ENCODE data around the gene CCNK.

The CCNK gene

DNA sequence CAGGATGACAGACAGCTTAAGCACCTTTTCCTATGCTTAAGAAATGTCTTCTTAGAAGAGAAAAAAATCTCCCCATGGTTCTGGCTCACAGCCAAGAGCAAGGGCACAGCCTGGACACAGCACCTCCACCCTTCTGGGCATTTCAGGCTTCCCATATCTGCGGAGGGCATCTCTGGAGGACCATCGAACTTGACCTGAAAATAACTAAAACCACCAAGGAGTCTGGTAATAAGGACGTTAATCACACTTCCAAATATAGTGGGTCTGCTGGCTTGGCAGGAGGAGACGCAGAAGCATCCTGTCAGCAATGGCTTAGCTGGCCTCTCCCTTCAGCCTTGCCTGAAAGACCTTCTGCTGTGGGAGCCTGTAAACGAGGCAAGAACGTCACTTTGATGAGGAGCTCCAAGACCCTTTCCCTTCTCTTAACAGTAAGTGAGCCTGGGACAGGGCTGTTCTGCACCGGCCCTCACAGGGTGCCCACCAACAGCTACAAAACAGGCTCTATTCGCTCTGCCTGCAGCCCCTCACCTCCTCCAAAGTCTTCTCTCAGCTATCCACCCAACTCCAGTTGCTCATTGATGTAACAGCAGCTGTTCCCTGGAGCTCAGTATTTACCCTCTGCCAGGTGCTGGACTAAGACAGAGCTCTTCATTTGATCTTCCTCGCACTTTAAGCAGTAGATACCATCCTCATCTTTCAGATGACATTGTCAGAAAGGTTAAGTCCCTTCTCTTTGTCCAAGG is 13.7 kb upstream of the CCNK start:
- no peak for DNase-seq (ENCODE audit: low read depth)

DNA sequence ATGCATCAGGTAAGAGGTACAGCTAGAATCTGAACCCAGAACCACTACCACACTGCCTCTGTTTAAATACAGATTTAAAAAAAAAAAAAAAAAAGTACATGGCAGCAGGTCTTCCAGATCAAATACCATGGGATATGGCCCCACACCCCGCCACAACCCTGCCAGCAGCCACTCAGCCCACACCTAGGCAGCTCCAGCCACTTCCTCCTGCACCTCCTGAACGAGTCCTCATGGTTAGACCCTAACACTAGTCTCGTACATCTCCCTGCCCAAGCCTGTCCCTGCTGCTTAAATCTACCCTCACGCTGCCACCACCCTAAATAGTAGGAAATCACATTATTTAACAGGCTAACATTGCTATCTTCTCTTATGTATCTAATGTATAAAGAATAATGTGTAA is 13.1 kb upstream of the CCNK start:
- no peak for DNase-seq (ENCODE audit: low read depth)

DNA sequence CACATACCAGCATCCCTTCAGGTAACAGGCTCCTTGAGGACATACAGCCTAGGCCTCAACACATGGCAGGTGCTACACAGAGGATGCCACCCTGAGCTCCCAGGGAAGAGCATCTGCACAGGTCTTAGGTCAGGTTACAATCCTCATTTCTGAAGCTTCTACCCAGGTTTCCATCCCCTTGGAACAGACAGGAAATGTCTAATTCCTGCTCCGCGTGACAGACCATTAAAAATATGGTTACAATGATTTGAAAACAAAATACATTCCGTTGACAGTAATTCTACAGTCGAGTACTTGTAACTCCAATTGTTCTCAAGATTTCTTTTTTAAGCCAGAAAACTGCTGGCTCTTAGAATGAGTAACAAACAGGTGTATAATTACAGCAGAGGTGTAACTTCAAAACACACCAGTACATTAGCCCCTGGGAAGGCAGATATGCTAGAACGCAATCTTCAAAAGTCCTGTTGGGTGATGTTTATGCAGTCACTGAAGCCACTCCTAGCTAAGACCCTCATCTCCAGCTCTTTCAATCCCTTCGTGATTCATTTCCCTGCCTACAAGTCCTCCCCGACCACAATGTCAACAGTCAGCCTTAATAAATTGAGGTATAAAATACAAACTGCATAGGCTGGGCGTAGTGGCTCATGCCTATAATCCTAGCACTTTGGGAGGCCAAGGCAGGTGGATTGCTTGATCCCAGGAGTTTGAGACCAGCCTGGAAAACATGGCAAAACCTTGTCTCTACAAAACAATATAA is 12.2 kb upstream of the CCNK start:
- DNase-seq (ENCODE audit: low read depth), result no peak

DNA sequence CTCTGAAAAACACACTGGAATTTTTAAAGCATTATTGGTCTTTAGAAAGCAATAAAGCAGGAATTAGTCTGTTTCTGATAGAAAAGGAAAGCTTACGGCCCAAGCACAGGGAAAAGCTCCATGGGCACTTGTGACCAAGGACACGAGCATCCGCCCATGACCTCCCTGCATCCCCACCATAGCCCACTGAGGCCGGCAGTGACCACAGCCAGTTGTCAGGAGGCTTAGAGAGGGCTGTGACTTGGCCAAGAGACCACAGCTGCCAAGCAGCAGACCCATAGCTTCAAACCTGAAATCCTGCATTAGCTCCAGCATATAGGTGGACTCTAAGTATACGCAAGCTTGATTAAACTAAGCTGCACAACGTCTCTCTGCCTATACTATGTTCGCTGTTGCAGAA is 9.5 kb upstream of the CCNK start:
- DNase-seq (ENCODE audit: low read depth), result no peak

- no peak for DNase-seq (ENCODE audit: low read depth)
These were observed 8.3 kb upstream of the CCNK start for GRCh38 chr14:99472937-99473336.

- no peak for DNase-seq (ENCODE audit: low read depth)
These were observed 7.8 kb upstream of the CCNK start for GRCh38 chr14:99473458-99473857.

GRCh38 chr14:99475179-99475578 is 6.0 kb upstream of the CCNK start:
- DNase-seq (ENCODE audit: low read depth), result no peak

DNA sequence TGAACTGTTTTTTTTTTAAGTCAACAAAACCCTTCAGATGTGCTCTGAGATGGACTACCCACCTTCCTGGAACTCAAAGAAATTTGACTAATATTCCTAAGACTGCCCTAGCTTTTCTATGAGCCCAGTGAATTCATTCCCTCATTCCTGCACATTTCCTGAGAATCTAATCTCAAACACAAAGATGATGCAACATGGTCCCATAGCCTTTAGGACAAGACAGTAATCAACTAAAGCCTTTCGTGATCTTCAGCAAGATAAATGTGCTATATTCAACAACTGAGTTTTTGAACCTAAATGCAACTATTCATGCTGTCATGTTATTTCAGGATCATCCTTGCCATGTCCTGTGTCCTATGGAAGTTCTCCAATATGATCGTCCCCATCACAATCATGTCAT is 5.5 kb upstream of the CCNK start:
- no peak for DNase-seq (ENCODE audit: low read depth)

- no peak for DNase-seq (ENCODE audit: low read depth)
These were observed 4.3 kb upstream of the CCNK start for GRCh38 chr14:99476864-99477263.

- DNase-seq (ENCODE audit: low read depth), result no peak
These were observed 3.1 kb upstream of the CCNK start for GRCh38 chr14:99478128-99478527.

DNA sequence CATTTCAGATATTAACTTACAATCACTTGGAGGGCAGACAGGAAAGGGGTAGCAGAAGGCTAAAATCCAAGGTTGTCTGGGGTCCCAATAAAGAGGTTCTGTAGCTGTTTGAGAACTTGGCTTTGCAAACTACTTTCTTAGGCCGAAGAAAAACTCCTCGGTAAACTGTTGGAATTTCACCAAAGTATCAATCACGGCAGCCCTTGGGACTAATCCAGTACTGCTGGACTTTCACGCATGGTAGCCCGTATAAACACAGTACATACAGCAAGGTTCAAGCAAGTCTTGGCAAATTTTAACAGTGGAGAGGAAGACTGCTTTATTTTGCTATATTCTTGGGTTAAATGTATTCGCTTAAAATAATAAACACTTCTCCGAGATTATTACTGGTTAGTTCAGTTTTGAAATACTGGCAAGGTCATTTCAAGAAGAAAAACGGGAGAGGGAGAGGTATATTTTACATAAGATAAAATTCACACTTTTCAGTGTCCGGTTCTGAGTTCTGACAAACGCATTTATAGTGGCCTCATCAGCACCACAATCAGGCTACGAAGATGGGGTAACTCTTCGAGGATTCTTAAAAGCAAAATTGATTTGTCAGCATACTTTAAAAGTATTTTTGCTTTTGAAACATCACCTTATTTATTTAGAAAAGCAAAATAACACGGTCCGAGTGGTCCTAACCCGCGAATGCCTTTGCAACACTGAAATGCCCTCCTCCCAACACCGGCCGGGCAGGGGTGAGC is 1.9 kb upstream of the CCNK start:
- DNase-seq (ENCODE audit: low read depth), result no peak

- peak; percentile 8 for DNase-seq (ENCODE audit: low read depth)
These were observed 1.0 kb upstream of the CCNK start, which contains the start of gene SETD3 for GRCh38 chr14:99479906-99480869. TSS of gene SETD3 (minus strand) at chr14:99480859. CDS start at chr14:99465805, 15,054 bp downstream.

- peak; percentile 14 for DNase-seq (ENCODE audit: low read depth)
These were observed 513 bp downstream of the CCNK start for GRCh38 chr14:99481745-99482099.

DNA sequence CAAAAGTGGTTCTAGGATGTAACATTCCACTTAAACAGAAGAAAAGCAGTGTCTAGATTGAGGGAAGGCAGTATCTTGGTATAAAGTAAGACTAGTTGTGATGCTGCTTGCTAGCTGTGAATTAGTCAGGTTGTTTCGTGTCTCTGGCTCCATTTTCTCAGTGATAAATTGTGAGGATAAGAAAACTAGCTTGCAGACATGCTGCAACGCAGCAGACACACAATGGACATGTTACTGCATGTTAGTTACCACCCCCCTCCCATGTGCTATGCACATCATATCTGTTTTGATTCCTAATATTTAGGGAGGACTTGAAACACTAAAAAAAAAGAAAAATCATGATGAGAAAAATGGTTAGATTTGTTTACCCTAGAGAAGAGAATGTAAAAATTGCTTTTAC is 2.9 kb downstream of the CCNK start:
- no peak for DNase-seq (ENCODE audit: low read depth)

GRCh38 chr14:99497341-99497740 is 16.1 kb downstream of the CCNK start:
- no peak for DNase-seq (ENCODE audit: low read depth)

DNA sequence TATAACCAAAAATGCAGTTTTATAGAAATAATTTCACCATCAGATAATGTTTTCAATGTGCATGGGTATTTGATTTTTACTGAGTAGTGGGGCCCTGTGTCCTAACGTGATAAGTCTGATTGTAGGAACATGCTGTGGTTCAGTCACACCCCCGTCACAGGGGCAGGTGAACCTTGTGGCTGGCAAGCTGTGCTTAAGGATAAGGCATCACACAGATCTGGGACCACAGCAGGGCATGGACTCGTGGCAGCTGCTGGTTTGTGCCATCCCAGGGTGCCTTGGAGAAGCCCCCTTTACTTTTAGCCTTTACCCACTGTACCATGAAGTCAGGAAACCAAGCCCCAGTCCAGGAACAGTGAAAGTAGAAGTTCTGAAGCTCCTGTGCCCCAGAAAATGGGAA is 16.7 kb downstream of the CCNK start:
- DNase-seq (ENCODE audit: low read depth), result no peak

- no peak for DNase-seq (ENCODE audit: low read depth)
These were observed 21.8 kb downstream of the CCNK start for GRCh38 chr14:99502989-99503421.

DNA sequence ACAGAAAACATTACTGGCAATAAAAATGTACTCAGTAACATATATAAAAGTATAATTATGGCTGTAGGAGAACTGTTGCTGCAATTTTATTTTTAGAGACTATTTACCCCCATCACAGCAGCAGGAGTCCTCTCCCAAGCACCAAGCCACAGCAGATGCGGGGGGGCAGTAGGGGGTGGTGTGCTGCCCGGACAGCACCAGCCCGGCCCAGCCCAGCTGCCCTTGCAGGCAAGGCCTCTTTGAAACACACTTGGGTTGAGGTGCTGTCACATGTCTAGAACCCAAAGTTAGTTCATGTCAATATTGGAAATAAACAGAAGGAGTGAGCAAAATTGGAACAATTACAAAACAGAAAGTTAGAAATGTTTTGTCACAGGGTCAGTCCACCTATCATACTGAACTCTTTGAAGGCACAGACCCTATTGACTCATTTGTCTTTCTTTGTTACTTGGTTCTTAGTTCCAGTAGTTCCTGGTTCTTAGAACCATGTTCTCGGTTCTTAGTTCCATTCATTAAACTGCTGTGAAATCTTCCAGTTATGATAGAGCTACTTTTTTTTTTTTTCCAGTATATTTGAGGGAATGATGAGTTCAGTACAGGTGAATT is 22.7 kb downstream of the CCNK start:
- DNase-seq (ENCODE audit: low read depth), result no peak

DNA sequence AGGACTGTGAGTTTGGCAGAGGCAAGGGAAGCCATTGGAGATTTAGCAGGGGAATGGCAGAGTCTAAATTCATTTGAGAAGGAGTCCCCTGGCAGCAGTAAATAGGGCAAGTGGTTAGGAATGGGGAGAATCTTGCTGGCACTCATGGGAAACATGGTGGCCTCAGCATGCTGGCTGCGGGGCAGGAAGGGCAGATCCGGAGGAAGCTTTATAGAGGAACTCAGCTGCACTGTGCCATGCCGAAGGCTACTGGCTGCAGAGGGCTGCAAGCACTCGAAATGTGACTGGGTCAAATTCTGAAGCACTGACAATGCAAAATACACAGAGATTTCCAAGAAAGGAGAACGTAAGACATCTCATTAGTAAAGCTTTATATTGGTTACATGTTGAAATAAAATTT is 23.9 kb downstream of the CCNK start:
- no peak for DNase-seq (ENCODE audit: low read depth)

GRCh38 chr14:99506276-99506675 is 25.1 kb downstream of the CCNK start:
- no peak for DNase-seq (ENCODE audit: low read depth)

Data from CMK (cell line).